Umbilical cord (tissue), 2 donors: ENCODE data around the gene HSD17B11. TPM values are rescaled to one million over a fixed set of nuclear protein-coding genes. Genes with fewer than 3 reads are reported as not detected.
"Not testable (repeated sequence)": the region's sequence is repeated elsewhere in the genome, so short reads cannot be mapped to it uniquely, and the experiment has no call there.

Experiments
- DNase-seq: peaks from one replicate; pipeline ENCODE4 v3.0.0-alpha.2; 2015; ENCODE audit warnings: low spot score
- total RNA-seq: library from RNA; depleted of rRNA; stranded (reverse); fragments of >200 nt; gene quantifications from one replicate; pipeline ENCODE4 v1.2.3, GENCODE V29; 2014; ENCODE audit warnings: low replicate concordance; ENCODE audit not compliant: insufficient read depth

The HSD17B11 gene
- total RNA-seq, 1 donor from 2014 or later: 59.0 TPM

- DNase-seq: no peak
Observed at GRCh38 chr4:87310691-87311335, 80.2 kb downstream of the HSD17B11 start.

- DNase-seq: no peak
Observed at GRCh38 chr4:87309625-87310024, 81.4 kb downstream of the HSD17B11 start.

DNA sequence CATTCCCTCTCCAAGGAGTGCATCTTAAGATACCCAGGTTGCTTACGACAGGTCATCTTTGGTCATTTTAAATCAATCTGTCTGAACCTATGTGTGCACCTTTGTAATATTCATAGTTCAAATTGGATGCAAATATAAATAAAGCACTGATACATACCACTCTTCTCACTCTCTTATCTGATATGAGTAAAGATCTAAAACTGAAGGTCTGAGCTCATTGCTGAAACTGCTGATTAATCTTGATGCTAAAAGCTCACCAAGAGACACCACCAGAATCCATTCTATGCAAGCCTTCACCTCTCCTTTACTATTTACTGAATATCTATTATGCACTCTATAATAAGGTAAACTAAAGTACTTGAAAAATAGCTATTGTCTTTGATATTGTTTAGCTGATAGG lies 84.9 kb downstream of the HSD17B11 start:
- no peak for DNase-seq

- DNase-seq: no peak
Observed at GRCh38 chr4:87305562-87305961, 85.4 kb downstream of the HSD17B11 start.

GRCh38 chr4:87304745-87305432 lies 86.1 kb downstream of the HSD17B11 start:
- peak; percentile 10 for DNase-seq

GRCh38 chr4:87299898-87300297 lies 91.1 kb downstream of the HSD17B11 start:
- DNase-seq: no peak

DNA sequence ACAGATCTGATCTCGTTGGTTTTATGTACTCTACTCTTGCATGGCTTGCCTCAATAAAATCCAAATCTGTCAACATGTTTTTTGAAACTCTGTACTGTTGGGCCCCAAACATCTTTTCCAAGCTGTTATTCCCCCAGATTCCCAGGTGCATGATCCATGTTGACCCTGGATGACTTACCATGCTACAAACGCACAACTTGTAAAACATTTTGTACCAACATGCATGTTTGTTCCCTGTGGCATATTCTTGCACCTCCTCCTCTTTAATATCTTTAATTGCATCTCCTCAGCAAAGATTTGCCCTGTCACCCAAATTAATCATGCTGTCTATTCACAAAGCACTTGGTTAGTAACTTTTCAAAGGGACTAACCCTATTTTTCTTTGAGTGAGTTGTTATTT lies 92.6 kb downstream of the HSD17B11 start:
- DNase-seq: no peak

- not testable (repeated sequence) for DNase-seq
Observed at GRCh38 chr4:87294911-87295310, 96.1 kb downstream of the HSD17B11 start.

- not testable (repeated sequence) for DNase-seq
Observed at GRCh38 chr4:87293889-87294288, 97.1 kb downstream of the HSD17B11 start.

DNA sequence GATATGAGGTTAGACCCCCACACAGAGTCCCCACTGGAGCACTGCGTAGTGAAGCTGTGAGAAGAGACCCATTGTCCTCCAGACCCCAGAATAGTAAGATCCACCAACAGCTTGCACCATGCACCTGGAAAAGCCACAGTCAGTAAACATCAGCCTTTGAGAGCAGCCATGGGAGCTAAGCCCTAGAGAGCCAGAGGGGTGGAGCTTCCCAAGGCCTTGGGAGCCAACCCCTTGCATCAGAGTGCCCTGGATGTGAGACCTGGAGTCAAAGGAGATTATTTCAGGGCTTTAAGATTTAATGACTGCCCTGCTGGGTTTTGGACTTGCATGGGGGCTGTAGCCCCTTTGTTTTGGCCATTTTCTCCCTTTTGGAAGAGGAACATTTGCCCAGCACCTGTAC lies 104.0 kb downstream of the HSD17B11 start:
- no peak for DNase-seq

Other genes starting within 250 kb of the HSD17B11 start
- 29.9 TPM for gene KLHL8, start 170.6 kb downstream of the HSD17B11 start, total RNA-seq
- 1.9 TPM for gene HSD17B13, start 68.3 kb downstream of the HSD17B11 start, total RNA-seq
- gene NUDT9, start 31.4 kb upstream of the HSD17B11 start, total RNA-seq: 5.8 TPM
- 113 TPM for gene SPARCL1, start 138.2 kb upstream of the HSD17B11 start, total RNA-seq
- gene DSPP, start 217.3 kb upstream of the HSD17B11 start, total RNA-seq: 3.4 TPM